ENCODE data around the gene NLRC5. TPM values are rescaled to one million over a fixed set of nuclear protein-coding genes. Genes with fewer than 3 reads are reported as not detected.

NLRC5 gene
- total RNA-seq, 6 experiments from 2014 or later, result 18.2 to 26.2 (median 21.7) TPM

- no peak for DNase-seq
- no peaks in the 10 kb centered on the region; the same call in 1 of the 2 replicates for H3K4me1 Mint-ChIP-seq (ENCODE audit: low read depth)
- 0 out of 2 replicates have a peak, but pooled peaks cover 1% of the 10 kb centered on the region for H3K36me3 Mint-ChIP-seq (ENCODE audit: low read depth)
- H3K9me3 Mint-ChIP-seq, result no peaks in the 10 kb centered on the region
- H3K27me3 Mint-ChIP-seq (ENCODE audit: insufficient read depth), result peaks cover 4% of the 10 kb centered on the region
- H3K4me3 Mint-ChIP-seq, result no peak overlapping the region
- no peak for TF ChIP-seq CTCF (IDR thresholded peaks at IDR 0.05)
- no peak overlapping the region for H3K27ac Mint-ChIP-seq
Observed at GRCh38 chr16:56950051-56950450, 39.3 kb upstream of the NLRC5 start.

- H3K36me3 Mint-ChIP-seq (ENCODE audit: low read depth), result no peaks in the 10 kb centered on the region
- H3K4me3 Mint-ChIP-seq, result no peak overlapping the region
- no peaks in the 10 kb centered on the region for H3K9me3 Mint-ChIP-seq
- TF ChIP-seq CTCF (IDR thresholded peaks at IDR 0.05), result no peak
- H3K27me3 Mint-ChIP-seq (ENCODE audit: insufficient read depth), result peaks cover 5% of the 10 kb centered on the region
- no peaks in the 10 kb centered on the region; the same call in 1 of the 2 replicates for H3K4me1 Mint-ChIP-seq (ENCODE audit: low read depth)
- no peak for DNase-seq
- no peak overlapping the region for H3K27ac Mint-ChIP-seq
Observed at GRCh38 chr16:56950455-56950854, 38.9 kb upstream of the NLRC5 start.

GRCh38 chr16:56950881-56951771 is 38.2 kb upstream of the NLRC5 start:
- peaks cover 5% of the 10 kb centered on the region for H3K27me3 Mint-ChIP-seq (ENCODE audit: insufficient read depth)
- no peaks in the 10 kb centered on the region for H3K36me3 Mint-ChIP-seq (ENCODE audit: low read depth)
- H3K27ac Mint-ChIP-seq, result no peak overlapping the region
- H3K4me1 Mint-ChIP-seq (ENCODE audit: low read depth), result no peaks in the 10 kb centered on the region; the same call in 1 of the 2 replicates
- no peak overlapping the region for H3K4me3 Mint-ChIP-seq
- H3K9me3 Mint-ChIP-seq, result no peaks in the 10 kb centered on the region
- peak; percentile 51 for DNase-seq
- TF ChIP-seq CTCF (IDR thresholded peaks at IDR 0.05), result peak; percentile 78

GRCh38 chr16:56953006-56953405 is 36.4 kb upstream of the NLRC5 start:
- Mint-ChIP-seq H3K27ac (no peak overlapping the region), H3K4me3 (no peak overlapping the region), H3K36me3 (ENCODE audit: low read depth) (no peaks in the 10 kb centered on the region), H3K4me1 (ENCODE audit: low read depth) (no peaks in the 10 kb centered on the region; the same call in 1 of the 2 replicates), H3K27me3 (ENCODE audit: insufficient read depth) (peaks cover 4% of the 10 kb centered on the region), H3K9me3 (no peaks in the 10 kb centered on the region)
- TF ChIP-seq CTCF (IDR thresholded peaks at IDR 0.05), result no peak
- DNase-seq, result no peak

- no peak for DNase-seq
- Mint-ChIP-seq H3K27me3 (ENCODE audit: insufficient read depth) (peaks cover 4% of the 10 kb centered on the region), H3K27ac (no peak overlapping the region), H3K4me3 (no peak overlapping the region), H3K9me3 (no peaks in the 10 kb centered on the region), H3K4me1 (ENCODE audit: low read depth) (peaks cover 3% of the 10 kb centered on the region; the same call in 1 of the 2 replicates), H3K36me3 (ENCODE audit: low read depth) (no peaks in the 10 kb centered on the region)
- TF ChIP-seq CTCF (IDR thresholded peaks at IDR 0.05), result no peak
Observed at GRCh38 chr16:56956076-56956475, 33.3 kb upstream of the NLRC5 start.

All from HFFc6 (cell line).